Stimulated activated CD4-positive, alpha-beta T cell treated with anti-CD3 and anti-CD28 coated beads, TNF-alpha, amount 100 ng/mL, for 4 hours (primary cell): Measurements from ENCODE around the gene RAD1.

Experiments used
- DNase-seq, 3 experiments: peaks; one replicate each; pipeline ENCODE4 v3.0.0-alpha.2; 2020; ENCODE audit warnings: low read depth in 3 of 3

The RAD1 gene

DNA sequence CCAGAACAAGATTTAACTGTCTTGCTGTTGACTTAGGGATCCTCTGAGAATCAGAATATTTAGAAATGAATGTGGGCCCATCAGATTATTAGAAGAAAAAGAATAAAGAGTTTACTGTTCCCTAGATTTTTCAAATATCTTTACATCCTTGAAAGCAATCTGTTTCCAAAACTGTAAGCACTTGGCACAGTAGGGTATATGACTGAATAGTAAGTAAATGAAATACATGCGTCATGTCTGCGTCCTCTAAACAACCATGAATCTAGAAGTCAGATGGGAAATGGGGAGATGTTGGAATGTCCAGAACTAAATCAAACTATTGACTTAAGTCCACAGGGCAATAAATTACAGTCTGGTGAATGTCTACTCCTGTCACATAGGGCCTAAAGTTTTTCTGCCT is 50.2 kb downstream of the RAD1 start:
- DNase-seq, result no peak

DNA sequence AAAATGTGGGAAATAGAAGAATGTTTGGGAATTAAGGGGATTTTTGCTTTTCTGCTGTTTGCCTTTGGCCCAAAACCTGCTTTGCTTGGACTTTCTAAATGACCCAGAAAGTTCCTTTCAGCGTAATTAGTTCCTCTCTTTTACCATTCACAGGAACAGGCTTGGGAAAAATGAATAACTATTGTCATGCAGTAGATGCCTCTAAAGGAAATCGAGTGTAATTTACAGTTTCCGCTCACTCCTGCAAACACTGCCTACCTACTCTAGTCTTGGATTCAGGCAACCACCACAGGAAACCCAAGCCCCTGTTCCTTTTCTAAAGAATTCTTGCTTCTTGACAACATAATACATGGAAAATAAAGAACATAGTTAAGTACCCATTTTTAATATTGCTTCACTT is 51.4 kb downstream of the RAD1 start:
- no peak for DNase-seq

- no peak for DNase-seq
Measured at GRCh38 chr5:34859253-34859652, 56.1 kb downstream of the RAD1 start.

DNA sequence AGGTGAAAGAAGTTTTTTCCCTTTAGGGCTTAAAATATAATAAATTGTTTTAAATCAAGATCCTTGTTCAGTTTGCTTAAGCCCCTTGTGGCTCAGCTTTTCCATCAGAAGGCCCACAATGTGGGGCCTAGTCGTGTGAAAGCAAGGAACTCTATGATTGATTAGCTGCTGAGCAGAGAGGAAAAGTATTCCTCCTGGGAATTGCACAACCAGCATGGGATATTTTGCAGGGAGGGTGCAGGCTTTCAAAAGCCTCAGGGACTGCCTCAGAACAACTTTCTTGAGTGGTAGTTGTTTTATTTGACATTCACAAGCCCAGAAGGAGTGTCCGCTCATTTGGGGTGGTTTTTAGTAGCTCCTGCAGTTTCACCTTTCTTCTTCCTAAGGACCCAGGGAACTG is 56.5 kb downstream of the RAD1 start:
- DNase-seq, result no peak

DNA sequence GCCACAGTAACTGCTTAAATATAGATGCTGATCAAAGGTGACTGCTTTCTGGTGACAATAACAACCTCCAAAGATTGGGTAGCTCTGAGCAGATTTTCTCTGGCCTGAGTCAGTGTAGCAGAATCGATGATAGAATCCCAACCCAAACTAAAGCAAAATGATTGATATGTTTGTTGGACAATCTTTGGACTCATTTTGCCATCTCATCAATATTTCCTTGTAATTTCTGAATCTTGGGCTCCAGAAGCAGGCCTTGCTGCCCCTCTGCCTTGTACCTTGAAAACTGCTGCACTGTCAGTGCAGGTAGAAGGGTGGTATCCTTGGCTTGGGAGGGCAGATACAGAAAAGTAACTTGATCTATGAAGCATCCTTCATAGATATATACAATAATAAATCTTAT is 57.4 kb downstream of the RAD1 start:
- DNase-seq, result no peak

DNA sequence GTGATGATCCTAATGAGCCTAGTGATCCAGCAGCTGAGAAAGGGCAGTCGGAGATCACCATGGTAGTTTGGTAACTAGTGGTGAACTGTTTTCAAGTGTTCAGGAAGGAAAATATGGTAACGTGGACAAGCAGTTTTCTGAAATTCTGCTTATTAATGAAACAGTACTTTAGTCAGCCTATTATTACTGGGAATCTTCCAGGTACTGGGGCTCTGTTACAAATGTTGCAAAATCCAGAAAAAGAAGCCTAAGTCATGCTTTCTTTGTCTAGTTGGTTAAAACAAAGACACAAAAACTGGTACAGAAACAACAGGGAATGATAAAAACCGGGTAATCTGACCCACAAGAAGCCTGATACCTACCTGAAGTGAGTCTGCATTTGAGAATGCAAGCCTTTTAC is 58.1 kb downstream of the RAD1 start:
- DNase-seq, result no peak
